NT2/D1 (cell line): ENCODE results near the gene AREG.

Experiments used
- SUZ12 ChIP-seq: IDR thresholded peaks from 2 replicates; pipeline ENCODE4 v1.6.1; 2011; ENCODE audit not compliant: insufficient read length, insufficient read depth; ENCODE audit errors: extremely low read depth
- YY1 ChIP-seq: IDR thresholded peaks from 2 replicates; pipeline ENCODE4 v1.6.1; 2011; ENCODE audit not compliant: insufficient read length, insufficient read depth

GRCh38 chr4:74437866-74438265, 7.1 kb upstream of the AREG start:
- TF ChIP-seq YY1 (no peak), SUZ12 (no peak)
